Ovary (tissue), 9 donors: ENCODE results near the gene CACNB3. TPM values are rescaled to one million over a fixed set of nuclear protein-coding genes. Genes with fewer than 3 reads are reported as not detected.

Experiments
- DNase-seq, 5 donors: peaks; one replicate each; pipeline ENCODE4 v3.0.0-alpha.2; 2019 to 2020
- H3K27ac ChIP-seq, 2 donors: fragments of 200-600 bp; one replicate each; pipeline versions ENCODE4 v1.5.1 to v1.8.0; 2019 to 2022
- H3K27me3 ChIP-seq: fragments of 200-600 bp; one replicate; pipeline ENCODE4 v1.8.0; 2022
- H3K36me3 ChIP-seq: fragments of 200-600 bp; sonication (generic); one replicate; pipeline ENCODE4 v1.5.1; 2019
- H3K4me1 ChIP-seq: one replicate; pipeline ENCODE4 v1.8.1; 2013; ENCODE audit warnings: mild to moderate bottlenecking, moderate library complexity; ENCODE audit not compliant: insufficient read depth
- H3K4me3 ChIP-seq: fragments of 200-600 bp; sonication (generic); one replicate; pipeline ENCODE4 v1.5.1; 2017
- H3K9me3 ChIP-seq, 2 donors: fragments of 200-600 bp in 1 of 2; sonication (generic) in 1 of 2; one replicate each; pipeline versions ENCODE4 v1.5.1 to v1.8.1; 2013 to 2019; ENCODE audit warnings: mild to moderate bottlenecking in 1 of 2, moderate library complexity in 1 of 2
- EP300 ChIP-seq: sonication (generic); formaldehyde crosslinking; IDR thresholded peaks from one replicate; pipeline ENCODE4 v1.6.1; 2017; ENCODE audit warnings: antibody characterized with exemption
- POLR2A ChIP-seq: fragments of 450-650 bp; IDR thresholded peaks from one replicate; pipeline ENCODE4 v1.6.1; 2017; ENCODE audit warnings: antibody characterized with exemption, mild to moderate bottlenecking, moderate library complexity
- WGBS, 3 donors: extraction: QIAGEN DNeasy Blood & Tissue Kit in 1 of 3; methylation state at CpG; one replicate each; pipeline versions ENCODE4 v1.1.5 to v1.1.7; 2013 to 2017; 5-methylcytosine and 5-hydroxymethylcytosine counted together
- intact Hi-C, 4 donors: fragments of 100-400 bp; cut with DNase I; formaldehyde crosslinking; loops; one replicate each; pipeline versions ENCODE4 v1.11.0 to v1.15.1; 2022 to 2023
- polyA plus RNA-seq, 2 donors: library from polyadenylated mRNA; stranded (reverse); fragments of 200-250 nt in 1 of 2; fragments of 350-450 nt in 1 of 2; fragmentation: Illumina TruSeq in 1 of 2; extraction: RNeasy Lipid Tissue Mini Kit (QIAGEN cat#74804) in 1 of 2; gene quantifications; one replicate each; pipeline ENCODE4 v1.2.3, GENCODE V29; 2013 to 2014
- total RNA-seq, 7 donors: library from RNA; depleted of rRNA in 2 of 7; stranded (reverse); fragments of >200 nt in 2 of 7; fragmentation: NEBNext Ultra II Directional in 3 of 7; extraction: Animal tissue kit (Norgen Biotek cat#: 25700) in 3 of 7; gene quantifications; one replicate each; pipeline versions ENCODE4 v1.1.0 to v1.2.4, GENCODE V29; 2016 to 2023
- TF ChIP-seq, protein P1 (sequence below), 3 donors: fragments of 450-650 bp in 2 of 3; fragments of 200-600 bp in 1 of 3; IDR thresholded peaks; one replicate each; pipeline versions ENCODE4 v1.5.1 to v1.8.0; 2016 to 2022; ENCODE audit warnings: antibody characterized with exemption in 3 of 3, mild to moderate bottlenecking in 1 of 3
- donor health status: DM: no; HTN: no; CAD: no; lungs with moderate emphysema.
- donor health status: DM: no; HTN: no; CAD: no.
- donor health status: Bipolar disorder and iron deficiency.
- donor health status: DM: yes; HTN: yes; CAD: no.
- donor health status: DM: no; HTN: no; CAD: no.
- donor health status: DM: yes; HTN: yes; CAD: no.

CACNB3 gene
- total and polyA plus RNA-seq, 9 donors, result 24.1 to 162 (median 75.2) TPM

DNA sequence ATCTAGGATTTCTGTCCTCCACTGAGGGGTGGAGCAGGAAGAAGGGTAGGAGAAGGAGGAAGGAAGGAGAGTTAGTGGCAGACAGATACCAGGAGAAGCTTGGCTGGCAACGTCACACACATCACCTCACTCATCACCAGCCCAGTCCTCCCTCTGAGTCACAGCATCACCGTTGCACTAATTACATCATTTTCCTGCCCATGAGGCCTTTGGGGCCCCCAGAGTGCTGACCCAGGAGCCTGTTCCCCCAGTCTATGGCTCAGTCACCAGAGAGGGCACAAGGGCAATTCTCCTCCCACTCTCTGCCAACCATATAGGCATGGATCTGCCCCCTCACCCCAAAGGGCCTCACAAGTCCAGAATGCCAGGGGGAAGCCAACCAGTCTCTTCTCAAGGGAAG is 42.8 kb downstream of the CACNB3 start:
- 64 to 76% (median 72%) methylated on average over 2 of the region's 2 CpGs for WGBS, 3 donors
- H3K27ac ChIP-seq, result no peak overlapping the region

DNA sequence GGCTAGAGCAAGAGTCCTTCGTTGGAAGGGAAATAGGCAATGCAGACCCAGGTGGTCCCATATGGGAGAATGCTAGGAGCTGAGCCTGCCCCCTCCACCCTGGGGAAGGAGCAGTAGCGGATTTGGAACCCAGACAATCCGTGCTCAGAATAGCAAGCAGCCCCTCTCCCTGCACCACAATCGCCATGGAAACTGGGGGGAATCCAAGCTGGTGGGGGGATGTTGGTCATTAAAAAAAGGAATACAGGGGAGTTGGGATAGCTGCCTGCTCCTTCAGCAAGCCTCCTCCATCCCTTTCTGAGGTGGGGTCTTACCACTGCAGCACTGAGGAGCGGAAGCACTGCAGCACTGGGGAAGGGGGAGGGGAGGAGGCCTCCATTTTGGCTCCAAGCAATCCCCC is 44.5 kb downstream of the CACNB3 start:
- Histone ChIP-seq H3K9me3 (no peaks in the 10 kb centered on the region), H3K36me3 (no peaks in the 10 kb centered on the region), H3K27ac (no peak overlapping the region), H3K27me3 (no peaks in the 10 kb centered on the region), H3K4me3 (no peak overlapping the region), H3K4me1 (peaks cover 2% of the 10 kb centered on the region)
- TF ChIP-seq EP300, result no peak
- no peak for TF ChIP-seq POLR2A
- TF ChIP-seq, protein P1, sequence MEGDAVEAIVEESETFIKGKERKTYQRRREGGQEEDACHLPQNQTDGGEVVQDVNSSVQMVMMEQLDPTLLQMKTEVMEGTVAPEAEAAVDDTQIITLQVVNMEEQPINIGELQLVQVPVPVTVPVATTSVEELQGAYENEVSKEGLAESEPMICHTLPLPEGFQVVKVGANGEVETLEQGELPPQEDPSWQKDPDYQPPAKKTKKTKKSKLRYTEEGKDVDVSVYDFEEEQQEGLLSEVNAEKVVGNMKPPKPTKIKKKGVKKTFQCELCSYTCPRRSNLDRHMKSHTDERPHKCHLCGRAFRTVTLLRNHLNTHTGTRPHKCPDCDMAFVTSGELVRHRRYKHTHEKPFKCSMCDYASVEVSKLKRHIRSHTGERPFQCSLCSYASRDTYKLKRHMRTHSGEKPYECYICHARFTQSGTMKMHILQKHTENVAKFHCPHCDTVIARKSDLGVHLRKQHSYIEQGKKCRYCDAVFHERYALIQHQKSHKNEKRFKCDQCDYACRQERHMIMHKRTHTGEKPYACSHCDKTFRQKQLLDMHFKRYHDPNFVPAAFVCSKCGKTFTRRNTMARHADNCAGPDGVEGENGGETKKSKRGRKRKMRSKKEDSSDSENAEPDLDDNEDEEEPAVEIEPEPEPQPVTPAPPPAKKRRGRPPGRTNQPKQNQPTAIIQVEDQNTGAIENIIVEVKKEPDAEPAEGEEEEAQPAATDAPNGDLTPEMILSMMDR (IDR thresholded peaks at IDR 0.05), result no peak
- 46 to 55% (median 53%) methylated on average over 5 of the region's 5 CpGs for WGBS, 3 donors
- intact Hi-C loops, result loop anchor here in 1 of 4 donors (10.0 kb wide), 1 partner anchor 132 kb away; the partner anchor contains the start of gene DDN
- DNase-seq, result no peak

More for the DNA sequence above, 42.8 kb downstream of the CACNB3 start:
- H3K4me1 ChIP-seq, result peaks cover 2% of the 10 kb centered on the region
- TF ChIP-seq POLR2A (no peak), EP300 (no peak)
- TF ChIP-seq, protein P1 (IDR thresholded peaks at IDR 0.05), result no peak
- no peaks in the 10 kb centered on the region for H3K27me3 ChIP-seq
- H3K9me3 ChIP-seq, result no peaks in the 10 kb centered on the region
- intact Hi-C loops, result loop anchor here in 1 of 4 donors (10.0 kb wide), 1 partner anchor 134 kb away; the partner anchor contains the start of gene DDN
- H3K4me3 ChIP-seq, result no peak overlapping the region
- no peaks in the 10 kb centered on the region for H3K36me3 ChIP-seq
- no peak for DNase-seq

DNA sequence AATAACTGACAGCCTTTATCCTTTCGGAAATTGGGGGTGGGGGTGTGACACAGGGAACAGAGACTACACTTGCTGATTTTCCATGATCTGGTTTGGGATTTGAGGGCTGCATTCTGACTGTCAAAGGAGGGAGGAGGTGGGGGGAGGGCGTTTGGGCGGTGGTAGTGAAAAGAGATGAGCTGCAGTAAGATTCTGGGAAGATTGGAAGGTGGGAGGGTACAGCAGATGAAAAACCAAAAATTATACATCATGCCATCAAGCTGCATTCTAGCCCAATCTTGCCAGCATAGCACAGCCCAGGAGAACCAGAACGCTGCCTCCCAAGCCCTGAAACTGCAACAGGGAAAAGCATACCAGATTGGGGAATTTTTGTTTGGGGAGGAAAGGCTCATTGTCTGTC is 45.0 kb downstream of the CACNB3 start:
- H3K4me3 ChIP-seq, result no peak overlapping the region
- no peaks in the 10 kb centered on the region for H3K27me3 ChIP-seq
- 50 to 63% (median 61%) methylated on average over 4 of the region's 4 CpGs for WGBS, 3 donors

DNA sequence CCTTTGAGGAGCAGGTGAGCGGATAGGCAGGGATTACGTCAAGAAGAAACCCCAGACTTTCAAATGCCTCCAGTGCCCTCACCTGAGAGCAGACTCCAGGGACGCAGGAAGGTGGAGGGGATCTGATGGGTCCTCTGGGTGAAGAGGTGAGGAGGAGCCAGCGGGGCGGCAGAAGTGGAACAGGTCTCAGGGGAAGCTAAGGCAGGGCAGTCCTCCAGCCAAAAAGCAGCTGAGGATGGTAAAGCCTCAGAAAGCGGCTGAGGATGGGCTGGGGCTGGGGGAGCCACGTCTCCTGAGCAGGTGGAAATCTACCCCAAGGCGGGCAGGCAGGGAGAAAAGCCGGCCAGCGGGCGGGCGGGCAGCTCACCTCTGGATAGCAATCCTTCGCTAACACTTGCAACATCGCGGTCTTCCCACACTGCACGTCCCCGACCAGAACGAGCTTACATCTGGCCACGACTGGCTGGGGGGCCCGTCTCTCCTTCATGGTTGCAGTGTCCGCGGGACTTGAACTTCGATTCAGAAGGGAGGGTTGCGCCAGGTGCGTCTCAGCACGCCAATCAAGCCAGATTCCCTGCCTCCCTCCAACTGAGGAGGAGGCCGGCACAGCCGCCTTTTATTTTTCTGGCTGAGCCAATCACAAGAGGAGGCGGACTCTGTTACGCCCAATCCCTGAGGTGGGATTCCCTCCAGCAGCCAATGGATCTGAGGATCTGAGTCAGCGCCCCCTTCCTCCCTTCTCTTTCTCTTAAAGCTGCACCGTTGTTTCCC is 47.2 kb downstream of the CACNB3 start, which contains the start of gene RND1:
Gene RND1 (minus strand): TSS at position 590 of the 771 bp plus-strand sequence. CDS start 103 bp downstream, at position 487.
- Histone ChIP-seq H3K27ac (no peak within 1 kb of the TSS), H3K27me3 (no peaks in the 10 kb centered on the region), H3K9me3 (no peaks in the 10 kb centered on the region), H3K4me3 (peak within 1 kb of the TSS; percentile 55), H3K4me1 (peaks cover 2% of the 10 kb centered on the region), H3K36me3 (no peaks in the 10 kb centered on the region)
- WGBS, 3 donors, result 1 to 3% (median 2%) methylated on average over 31 to 32 of the region's 32 CpGs
- intact Hi-C loops, result loop anchor here in 1 of 4 donors (10.0 kb wide), 1 partner anchor 129 kb away; the partner anchor contains the start of gene DDN
- DNase-seq, result peak; percentile 82 to 92 (median 86)
- TF ChIP-seq, protein P1 (IDR thresholded peaks at IDR 0.05), result no peak
- TF ChIP-seq POLR2A (peak; percentile 91), EP300 (no peak)

More for the DNA sequence above, 45.0 kb downstream of the CACNB3 start:
- peaks cover 2% of the 10 kb centered on the region for H3K4me1 ChIP-seq
- H3K9me3 ChIP-seq, result no peaks in the 10 kb centered on the region
- no peaks in the 10 kb centered on the region for H3K36me3 ChIP-seq
- no peak for TF ChIP-seq POLR2A
- TF ChIP-seq, protein P1 (IDR thresholded peaks at IDR 0.05), result no peak
- no peak for TF ChIP-seq EP300
- no peak for DNase-seq
- intact Hi-C loops, result loop anchor here in 1 of 4 donors (10.0 kb wide), 1 partner anchor 132 kb away; the partner anchor contains the start of gene DDN
- H3K27ac ChIP-seq, result no peak overlapping the region
